Endothelial cell of umbilical vein (primary cell): ENCODE results near the gene SPAAR. TPM values are rescaled to one million over a fixed set of nuclear protein-coding genes. Genes with fewer than 3 reads are reported as not detected.

Source experiments
- BruUV-seq: library from RNA; stranded (reverse); fragments of 400-500 nt; replicated peaks from 2 replicates; lab custom pipeline; 2021; lab: Mats Ljungman, UMichigan
- CTCF ChIA-PET: fragments of 300-600, 350-600 bp; sonication (Branson Sonifier 250); formaldehyde crosslinking; loops from one replicate; lab custom pipeline; 2021; ENCODE audit warnings: antibody characterized with exemption, inconsistent platforms; lab: Charles Lee
- POLR2A ChIA-PET: fragments of 300-600, 350-600 bp; sonication (Branson Sonifier 250); formaldehyde crosslinking; loops from one replicate; lab custom pipeline; 2021; ENCODE audit warnings: antibody characterized with exemption, inconsistent platforms; lab: Charles Lee
- DNase-seq: peaks from one replicate; pipeline ENCODE4 v3.0.0-alpha.2; 2011; ENCODE audit warnings: low read depth, low spot score
- FAIRE-seq: peaks from 2 replicates; lab custom pipeline; 2011; peaks lifted over from hg19 to GRCh38; lab: Jason Lieb, UNC
- H2AFZ ChIP-seq: 2 replicates; pipeline ENCODE4 v1.6.0; 2012; ENCODE audit warnings: low read depth, low read length, control low read depth, inconsistent platforms
- H3K27ac ChIP-seq: 2 replicates; pipeline ENCODE4 v1.5.1; 2011; ENCODE audit warnings: low read depth, mild to moderate bottlenecking, control low read depth, low read length, moderate library complexity; ENCODE audit not compliant: insufficient read depth
- H3K27me3 ChIP-seq, 2 experiments: 2 replicates each; pipeline versions ENCODE4 v1.6.0 to v1.6.1; 2011; ENCODE audit warnings: low read length in 2 of 2, mixed read lengths in 1 of 2; ENCODE audit not compliant: control insufficient read depth in 2 of 2, insufficient read depth in 2 of 2
- H3K36me3 ChIP-seq, 2 experiments: 2 replicates in 1 of 2; 3 replicates in 1 of 2; pipeline ENCODE4 v1.5.1; 2011; ENCODE audit warnings: low read length in 2 of 2, mild to moderate bottlenecking in 1 of 2, moderate library complexity in 1 of 2; ENCODE audit not compliant: control insufficient read depth in 2 of 2, insufficient read depth in 2 of 2; ENCODE audit errors: extremely low read depth in 1 of 2
- H3K4me1 ChIP-seq: 3 replicates; pipeline ENCODE4 v1.5.1; 2011; ENCODE audit warnings: mild to moderate bottlenecking, low read length; ENCODE audit not compliant: control insufficient read depth, insufficient read depth; ENCODE audit errors: extremely low read depth
- H3K4me2 ChIP-seq: 2 replicates; pipeline ENCODE4 v1.6.1; 2011; ENCODE audit warnings: low read length, control low read depth, mixed read lengths; ENCODE audit not compliant: insufficient read depth
- H3K4me3 ChIP-seq, 3 experiments: fragments of 200-600 bp in 1 of 3; sonication (generic), shearing (Covaris generic) in 1 of 3; replicated peaks in 1 of 3; 2 replicates each; pipeline ENCODE4 v1.5.1; 2011 to 2016; ENCODE audit warnings: control low read depth in 3 of 3, low read length in 3 of 3, mild to moderate bottlenecking in 2 of 3, inconsistent platforms in 1 of 3, low read depth in 1 of 3, moderate library complexity in 1 of 3; ENCODE audit not compliant: insufficient read depth in 1 of 3
- H3K79me2 ChIP-seq: 2 replicates; pipeline ENCODE4 v1.6.0; 2012; ENCODE audit warnings: low read length, inconsistent platforms; ENCODE audit not compliant: control insufficient read depth, insufficient read depth
- H3K9ac ChIP-seq: replicated peaks from 2 replicates; pipeline ENCODE3; 2011; ENCODE audit warnings: low read length, control low read depth; ENCODE audit not compliant: insufficient read depth; ENCODE audit errors: extremely low read depth
- H3K9me1 ChIP-seq: replicated peaks from 3 replicates; pipeline ENCODE4 v1.6.0; 2011; ENCODE audit warnings: mild to moderate bottlenecking, low read length; ENCODE audit not compliant: control insufficient read depth, insufficient read depth; ENCODE audit errors: extremely low read depth
- H3K9me3 ChIP-seq: replicated peaks from 2 replicates; pipeline ENCODE4 v1.5.1; 2012; ENCODE audit warnings: low read length, inconsistent platforms; ENCODE audit not compliant: control insufficient read depth, insufficient read depth
- H4K20me1 ChIP-seq: replicated peaks from 2 replicates; pipeline ENCODE3; 2011; ENCODE audit warnings: mild to moderate bottlenecking, low read length; ENCODE audit not compliant: control insufficient read depth, insufficient read depth; ENCODE audit errors: extremely low read depth
- EZH2 ChIP-seq: IDR thresholded peaks from 2 replicates; pipeline ENCODE4 v1.6.1; 2012; ENCODE audit warnings: borderline replicate concordance, low read depth, mild to moderate bottlenecking, moderate library complexity, low read length, inconsistent platforms; ENCODE audit not compliant: severe bottlenecking
- GATA2 ChIP-seq: IDR thresholded peaks from 2 replicates; pipeline ENCODE4 v1.7.0; 2011; ENCODE audit warnings: low read depth, mild to moderate bottlenecking, moderate library complexity, mixed read lengths, low read length; ENCODE audit not compliant: insufficient read length, insufficient read depth
- JUN ChIP-seq: IDR thresholded peaks from 2 replicates; pipeline ENCODE4 v1.6.1; 2011; ENCODE audit warnings: borderline replicate concordance, low read depth; ENCODE audit not compliant: insufficient read length, insufficient read depth
- MAX ChIP-seq: IDR thresholded peaks from 2 replicates; pipeline ENCODE4 v1.6.1; 2011; ENCODE audit not compliant: insufficient read depth, insufficient read length
- MYC ChIP-seq: IDR thresholded peaks from one replicate; pipeline ENCODE4 v1.6.1; 2011; ENCODE audit warnings: mild to moderate bottlenecking, low read depth, low read length
- dilution Hi-C: fragments of 300-500 bp; cut with MboI; formaldehyde crosslinking; loops from one replicate; pipeline ENCODE4 v1.15.0; 2019; ENCODE audit warnings: low sequenced_read_pairs; ENCODE audit not compliant: extremely low pct_ligation_motif_present
- intact Hi-C: fragments of 100-400 bp; cut with micrococcal nuclease; formaldehyde crosslinking; loops from one replicate; pipeline ENCODE4 v1.10.0; 2022
- polyA plus RNA-seq, 4 experiments: library from polyadenylated mRNA; depleted of rRNA in 3 of 4; stranded (reverse) in 3 of 4; unstranded in 1 of 4; fragments of >200 nt; gene quantifications; 2 replicates each; pipeline versions ENCODE4 v1.2.1 to v1.2.3, GENCODE V29; 2011 to 2012; ENCODE audit warnings: missing spikeins in 1 of 4
- total RNA-seq: library from RNA; stranded (reverse); gene quantifications from 2 replicates; pipeline ENCODE4 v1.2.3, GENCODE V29; 2021

SPAAR gene
- total and polyA plus RNA-seq, 2 donors (not counting 3 experiments of a cell fraction or from before 2014, with no cell fraction given): 20.8 to 24.8 TPM

GRCh38 chr9:35935755-35936509 is 26.6 kb downstream of the SPAAR start:
- Histone ChIP-seq H3K27ac (no peak overlapping the region), H3K9me1 (no peaks in the 10 kb centered on the region), H3K4me2 (no peak overlapping the region), H4K20me1 (no peaks in the 10 kb centered on the region), H3K4me1 (no peaks in the 10 kb centered on the region), H3K9ac (no peak overlapping the region), H3K36me3 (no peaks in the 10 kb centered on the region), H2AFZ (no peak overlapping the region), H3K4me3 (no peak overlapping the region), H3K9me3 (no peaks in the 10 kb centered on the region), H3K79me2 (no peaks in the 10 kb centered on the region), H3K27me3 (no peaks in the 10 kb centered on the region)
- CTCF ChIA-PET: interaction anchor here (0.5 to 2.7 kb wide), 2 partner anchors 9 to 1670 kb away, joined by 3 to 13 read pairs; no protein-coding TSS in a partner anchor
- TF ChIP-seq JUN (no peak), MYC (no peak), MAX (no peak)
- no TSS peak for BruUV-seq
- dilution Hi-C loops: no loop called here
- no peak for FAIRE-seq
- no peak for DNase-seq
- intact Hi-C loops: no loop called here
- POLR2A ChIA-PET: no interaction called here

GRCh38 chr9:35937227-35937626 is 27.9 kb downstream of the SPAAR start:
- Histone ChIP-seq H3K27ac (no peak overlapping the region), H3K79me2 (no peaks in the 10 kb centered on the region), H4K20me1 (no peaks in the 10 kb centered on the region), H3K27me3 (no peaks in the 10 kb centered on the region), H3K9me3 (no peaks in the 10 kb centered on the region), H3K4me1 (no peaks in the 10 kb centered on the region), H3K4me3 (no peak overlapping the region), H3K36me3 (no peaks in the 10 kb centered on the region), H3K9ac (no peak overlapping the region), H2AFZ (no peak overlapping the region), H3K9me1 (no peaks in the 10 kb centered on the region), H3K4me2 (no peak overlapping the region)
- BruUV-seq: no TSS peak
- intact Hi-C loops: no loop called here
- ChIA-PET CTCF (interaction anchor here (2.7 kb wide), 1 partner anchor 8 kb away, joined by 13 read pairs; no protein-coding TSS in a partner anchor), POLR2A (no interaction called here)
- TF ChIP-seq EZH2 (no peak), GATA2 (no peak)
- dilution Hi-C loops: no loop called here
- no peak for FAIRE-seq
- DNase-seq: no peak
